Pancreas (tissue), 10 donors: ENCODE results near the gene REEP3. TPM values are rescaled to one million over a fixed set of nuclear protein-coding genes. Genes with fewer than 3 reads are reported as not detected.

Source experiments
- ATAC-seq, 4 donors: fragments of 200-7000 bp; cut with Tn5 transposase; one replicate each; pipeline versions ENCODE4 v1.8.0 to v1.9.1; 2020; ENCODE audit warnings: mild to moderate bottlenecking in 4 of 4, moderate library complexity in 4 of 4
- DNase-seq, 6 donors: peaks; one replicate each; pipeline ENCODE4 v3.0.0-alpha.2; 2020
- FAIRE-seq: peaks from 2 replicates; lab custom pipeline; 2012; peaks lifted over from hg19 to GRCh38; lab: Jason Lieb, UNC
- H3K27ac ChIP-seq, 4 donors: fragments of 200-600 bp; sonication (generic); 1 replicate in 3 of 4; 2 replicates in 1 of 4; pipeline versions ENCODE4 v1.5.0 to v1.8.0; 2020
- H3K27me3 ChIP-seq, 4 donors: fragments of 200-600 bp; one replicate each; pipeline ENCODE4 v1.8.0; 2021
- H3K36me3 ChIP-seq, 3 donors: fragments of 200-600 bp; sonication (generic) in 1 of 3; one replicate each; pipeline versions ENCODE4 v1.5.0 to v1.8.0; 2020 to 2021
- H3K4me1 ChIP-seq, 3 donors: fragments of 200-600 bp; one replicate each; pipeline ENCODE4 v1.8.0; 2021
- H3K4me3 ChIP-seq, 4 donors: fragments of 200-600 bp; sonication (generic) in 2 of 4; one replicate each; pipeline versions ENCODE4 v1.5.0 to v1.8.0; 2020 to 2021
- H3K9me3 ChIP-seq, 4 donors: fragments of 200-600 bp; one replicate each; pipeline ENCODE4 v1.8.0; 2021
- WGBS, 2 donors: extraction: QIAGEN DNeasy Blood & Tissue Kit; methylation state at CpG; one replicate each; pipeline ENCODE4 v1.1.7; 2013; 5-methylcytosine and 5-hydroxymethylcytosine counted together
- intact Hi-C, 3 donors: fragments of 100-400 bp; cut with DNase I; formaldehyde crosslinking; loops; one replicate each; pipeline versions ENCODE4 v1.11.1 to v1.14.2; 2022
- polyA plus RNA-seq, 2 donors: library from polyadenylated mRNA; stranded (reverse); fragments of 200-250 nt; gene quantifications; one replicate each; pipeline ENCODE4 v1.2.3, GENCODE V29; 2013
- total RNA-seq, 6 donors: library from RNA; stranded (reverse); fragmentation: NEBNext Ultra II Directional in 4 of 6; extraction: Animal tissue kit (Norgen Biotek cat#: 25700) in 4 of 6; gene quantifications; one replicate each; pipeline versions ENCODE4 v1.2.1 to v1.2.4, GENCODE V29; 2021 to 2023
- TF ChIP-seq, protein P1 (sequence below), 4 donors: fragments of 200-600 bp; sonication (generic) in 3 of 4; IDR thresholded peaks; one replicate each; pipeline versions ENCODE4 v1.5.0 to v1.8.0; 2021; ENCODE audit warnings: antibody characterized with exemption in 4 of 4
- donor health status: healthy with polysubstance abuse.
- donor health status: DM: no; HTN: no; CAD: no; lungs with moderate emphysema.
- donor health status: DM: no; HTN: no; CAD: no.
- donor health status: control.
- donor health status: control.
- donor health status: Bipolar disorder and iron deficiency.
- donor health status: DM: yes; HTN: yes; CAD: no.
- donor health status: DM: no; HTN: no; CAD: no.
- donor health status: DM: no; HTN: no; CAD: no.
- donor health status: DM: yes; HTN: yes; CAD: no.

REEP3 gene
- total and polyA plus RNA-seq, 8 donors, result 2.7 to 21.3 (median 9.4) TPM

DNA sequence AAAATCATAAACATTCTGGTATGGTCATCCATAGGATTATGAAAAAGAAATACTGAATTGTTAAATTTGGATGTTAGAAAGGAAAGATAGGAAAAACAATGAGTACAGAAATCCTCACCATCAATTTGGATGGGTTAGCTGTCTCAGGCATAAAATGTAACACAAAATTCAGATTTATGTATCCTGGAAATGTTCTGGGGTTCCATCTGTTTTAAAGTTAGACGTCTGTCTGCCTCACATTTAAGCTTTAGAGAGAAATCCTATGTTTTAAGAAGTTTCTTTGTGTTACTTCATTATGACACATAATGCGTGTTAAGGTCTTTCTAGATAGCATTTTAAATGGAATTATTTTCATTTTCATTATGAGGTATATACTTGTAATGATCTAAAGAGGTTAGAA is 103.5 kb downstream of the REEP3 start:
- ATAC-seq (no peak), FAIRE-seq (no peak), DNase-seq (no peak)
- no peaks in the 10 kb centered on the region for H3K9me3 ChIP-seq
- intact Hi-C loops, result loop anchor here in 1 of 3 donors (5.0 kb wide), 1 partner anchor 102 kb away; the partner anchor contains the start of gene REEP3
- TF ChIP-seq, protein P1, sequence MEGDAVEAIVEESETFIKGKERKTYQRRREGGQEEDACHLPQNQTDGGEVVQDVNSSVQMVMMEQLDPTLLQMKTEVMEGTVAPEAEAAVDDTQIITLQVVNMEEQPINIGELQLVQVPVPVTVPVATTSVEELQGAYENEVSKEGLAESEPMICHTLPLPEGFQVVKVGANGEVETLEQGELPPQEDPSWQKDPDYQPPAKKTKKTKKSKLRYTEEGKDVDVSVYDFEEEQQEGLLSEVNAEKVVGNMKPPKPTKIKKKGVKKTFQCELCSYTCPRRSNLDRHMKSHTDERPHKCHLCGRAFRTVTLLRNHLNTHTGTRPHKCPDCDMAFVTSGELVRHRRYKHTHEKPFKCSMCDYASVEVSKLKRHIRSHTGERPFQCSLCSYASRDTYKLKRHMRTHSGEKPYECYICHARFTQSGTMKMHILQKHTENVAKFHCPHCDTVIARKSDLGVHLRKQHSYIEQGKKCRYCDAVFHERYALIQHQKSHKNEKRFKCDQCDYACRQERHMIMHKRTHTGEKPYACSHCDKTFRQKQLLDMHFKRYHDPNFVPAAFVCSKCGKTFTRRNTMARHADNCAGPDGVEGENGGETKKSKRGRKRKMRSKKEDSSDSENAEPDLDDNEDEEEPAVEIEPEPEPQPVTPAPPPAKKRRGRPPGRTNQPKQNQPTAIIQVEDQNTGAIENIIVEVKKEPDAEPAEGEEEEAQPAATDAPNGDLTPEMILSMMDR (IDR thresholded peaks at IDR 0.05), result no peak
- H3K27ac ChIP-seq, result no peak overlapping the region
- peaks cover 0 to 2% (median 0%) of the 10 kb centered on the region in 3 donors for H3K36me3 ChIP-seq
- peaks cover 3 to 8% (median 4%) of the 10 kb centered on the region in 3 donors for H3K4me1 ChIP-seq
- no peak overlapping the region for H3K4me3 ChIP-seq
- 72% methylated on average over 2 of the region's 2 CpGs for WGBS, 2 donors
- no peaks in the 10 kb centered on the region for H3K27me3 ChIP-seq

DNA sequence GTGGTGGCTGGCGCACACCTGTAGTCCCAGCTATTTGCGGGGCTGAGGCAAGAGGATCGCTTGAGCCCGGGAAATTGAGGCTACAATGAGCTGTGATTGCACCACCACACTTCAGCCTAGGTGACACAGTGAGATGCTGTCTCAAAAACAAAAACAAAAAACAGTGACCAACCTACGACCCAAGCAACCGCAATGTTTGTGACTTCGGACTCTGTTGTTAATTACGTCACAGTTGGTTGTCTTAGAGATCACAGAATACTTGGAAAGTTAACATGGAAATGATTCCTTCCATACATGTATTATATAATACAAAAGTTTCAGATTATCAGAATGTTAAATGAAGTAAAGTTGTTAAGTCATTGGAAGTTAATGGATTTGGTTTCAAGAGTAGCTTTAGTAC is 106.2 kb downstream of the REEP3 start:
- peak; percentile 47 for FAIRE-seq
- Histone ChIP-seq H3K36me3 (no peaks in the 10 kb centered on the region), H3K27me3 (no peaks in the 10 kb centered on the region), H3K4me1 (peaks cover 3 to 8% (median 8%) of the 10 kb centered on the region in 3 donors), H3K27ac (no peak overlapping the region), H3K9me3 (no peaks in the 10 kb centered on the region), H3K4me3 (no peak overlapping the region)
- TF ChIP-seq, protein P1 (IDR thresholded peaks at IDR 0.05), result no peak
- no peak for ATAC-seq
- intact Hi-C loops, result loop anchor here in 1 of 3 donors (5.0 kb wide), 1 partner anchor 105 kb away; the partner anchor contains the start of gene REEP3
- WGBS, 2 donors, result 93 to 94% methylated on average over 8 of the region's 8 CpGs
- no peak for DNase-seq

DNA sequence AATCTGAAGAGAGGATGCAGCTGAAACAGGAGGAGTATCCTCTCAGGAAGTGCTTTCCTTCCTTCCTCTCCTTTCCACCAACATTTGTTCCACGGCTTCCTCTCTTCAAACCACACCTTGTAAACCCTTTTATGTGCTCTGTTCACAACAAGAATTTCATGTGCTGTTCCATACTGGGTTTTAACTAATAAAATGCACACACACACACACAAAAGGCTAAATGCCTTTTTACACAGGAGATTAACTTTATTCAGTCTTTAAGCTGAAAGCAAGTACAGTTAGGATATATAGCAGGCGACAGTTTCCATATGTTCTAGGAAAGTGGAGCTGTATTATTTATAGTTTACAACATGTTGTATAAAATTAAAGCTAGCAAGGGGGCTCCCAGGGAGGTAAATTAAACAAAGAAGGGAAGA is 106.7 kb downstream of the REEP3 start:
- Histone ChIP-seq H3K36me3 (no peaks in the 10 kb centered on the region), H3K4me3 (no peak overlapping the region), H3K4me1 (peaks cover 3 to 8% (median 8%) of the 10 kb centered on the region in 3 donors), H3K27me3 (no peaks in the 10 kb centered on the region), H3K27ac (peak overlapping the region in 3 of 4 donors; percentile 97 to 98 (median 98)), H3K9me3 (no peaks in the 10 kb centered on the region)
- ATAC-seq (no peak), FAIRE-seq (no peak), DNase-seq (no peak)
- intact Hi-C loops, result loop anchor here in 1 of 3 donors (5.0 kb wide), 1 partner anchor 106 kb away; the partner anchor contains the start of gene REEP3
- TF ChIP-seq, protein P1 (IDR thresholded peaks at IDR 0.05), result no peak
- 84 to 85% methylated on average over 2 of the region's 2 CpGs for WGBS, 2 donors

DNA sequence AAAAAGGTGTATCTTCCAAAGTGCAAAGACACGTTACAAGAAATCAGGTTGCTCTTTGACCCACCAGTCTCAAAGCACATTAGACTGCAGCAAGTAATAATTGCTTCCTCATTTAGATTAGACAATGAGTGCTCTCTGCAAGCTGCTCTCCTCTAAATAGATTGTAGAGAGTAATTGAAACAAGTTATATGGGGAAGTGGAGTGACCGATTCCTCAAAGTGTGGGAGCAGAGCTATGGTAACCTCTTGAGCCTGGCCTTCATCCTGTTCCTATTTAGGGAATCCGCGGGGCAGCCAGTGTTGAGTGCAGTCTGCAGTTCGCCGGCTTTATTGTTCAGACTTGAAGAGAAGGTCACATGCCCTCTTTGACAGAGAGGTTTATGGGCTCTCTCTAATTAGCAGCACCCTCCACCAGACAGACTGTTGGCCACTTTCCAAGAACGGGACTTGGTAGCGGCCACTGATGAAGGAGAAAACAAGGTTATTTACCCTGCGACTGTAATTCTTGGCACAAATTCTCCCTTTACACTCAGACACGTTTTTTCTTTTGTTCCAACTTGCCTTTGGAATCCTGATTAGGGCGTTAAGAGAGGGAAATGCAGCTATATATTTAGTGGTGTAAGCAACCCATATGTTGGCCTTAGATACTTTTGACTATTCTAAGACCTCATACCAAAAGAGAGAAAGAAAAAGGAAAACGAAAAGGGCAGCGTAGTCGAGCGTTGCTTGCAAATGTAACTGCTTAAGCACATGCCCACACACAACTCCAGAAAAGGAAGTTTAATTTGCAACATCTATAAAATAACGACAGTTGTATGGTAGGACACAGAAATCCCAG is 107.5 kb downstream of the REEP3 start:
- DNase-seq, result peak in 4 of 6 donors; percentile 50 to 64 (median 58)
- TF ChIP-seq, protein P1 (IDR thresholded peaks at IDR 0.05), result no peak
- intact Hi-C loops, result loop anchor here in 1 of 3 donors (5.0 kb wide), 1 partner anchor 106 kb away; the partner anchor contains the start of gene REEP3
- H3K9me3 ChIP-seq, result no peaks in the 10 kb centered on the region
- no peak for FAIRE-seq
- H3K36me3 ChIP-seq, result no peaks in the 10 kb centered on the region
- peaks cover 3 to 8% (median 8%) of the 10 kb centered on the region in 3 donors for H3K4me1 ChIP-seq
- H3K27me3 ChIP-seq, result no peaks in the 10 kb centered on the region
- peak overlapping the region; percentile 0 to 63 (median 32) for H3K4me3 ChIP-seq
- 1 to 2% methylated on average over 16 of the region's 16 CpGs for WGBS, 2 donors
- H3K27ac ChIP-seq, result peak overlapping the region; percentile 97 to 98 (median 98)
- ATAC-seq, result peak in 3 of 4 donors; percentile 4 to 22 (median 5)
